GM23248 (cell line): ENCODE results near the gene OXT.

Experiments
- EZH2 ChIP-seq: fragments of 200-600 bp; sonication (generic); IDR thresholded peaks from 2 replicates; pipeline ENCODE4 v1.6.1; 2018; ENCODE audit warnings: antibody characterized with exemption, mild to moderate bottlenecking; ENCODE audit not compliant: insufficient read depth, poor library complexity, severe bottlenecking
- EZH2phosphoT487 ChIP-seq: fragments of 200-600 bp; sonication (generic); IDR thresholded peaks from 2 replicates; pipeline ENCODE4 v1.6.1; 2018; ENCODE audit warnings: antibody characterized with exemption, moderate library complexity, mild to moderate bottlenecking, low read depth; ENCODE audit not compliant: insufficient read depth

- TF ChIP-seq EZH2phosphoT487 (0 out of 2 replicates have a peak, but pooled peaks have one; percentile 20), EZH2 (no peak)
Observed at GRCh38 chr20:3071610-3072529, at the start of gene OXT.
